ENCODE results near the gene RNF152. TPM values are rescaled to one million over a fixed set of nuclear protein-coding genes. Genes with fewer than 3 reads are reported as not detected.

RNF152 gene
- polyA plus RNA-seq, 1 donor from 2014 or later = 22.9 TPM

- no peaks in the 10 kb centered on the region for H3K36me3 ChIP-seq (ENCODE audit: insufficient read depth, low read length)
- no peak overlapping the region for H3K4me2 ChIP-seq (ENCODE audit: low read length)
- no peaks in the 10 kb centered on the region for H3K9me3 ChIP-seq (ENCODE audit: low read length)
- H3K27ac ChIP-seq (ENCODE audit: low read length) = no peak overlapping the region
- no peaks in the 10 kb centered on the region for H3K9me2 ChIP-seq (ENCODE audit: insufficient read depth, low read length)
- no peak overlapping the region for H3K9ac ChIP-seq (ENCODE audit: low read length)
- no peaks in the 10 kb centered on the region for H3K27me3 ChIP-seq (ENCODE audit: insufficient read depth, low read depth, low read length)
- H4K20me1 ChIP-seq (ENCODE audit: insufficient read depth) = no peaks in the 10 kb centered on the region
- TF ChIP-seq CTCF (IDR thresholded peaks at IDR 0.05; ENCODE audit: poor library complexity, severe bottlenecking) = no peak
- no peak for TF ChIP-seq EZH2 (IDR thresholded peaks at IDR 0.05; ENCODE audit: borderline replicate concordance, insufficient read depth, low read length, poor library complexity, severe bottlenecking)
- no peak for TF ChIP-seq SMC3 (conservative IDR thresholded peaks at IDR 0.05; ENCODE audit: poor library complexity)
- no peak for TF ChIP-seq REST (IDR thresholded peaks at IDR 0.05; ENCODE audit: borderline replicate concordance)
- TF ChIP-seq MXI1 (conservative IDR thresholded peaks at IDR 0.05; ENCODE audit: poor library complexity, severe bottlenecking) = no peak
- TF ChIP-seq TAF1 (IDR thresholded peaks at IDR 0.05; ENCODE audit: low read depth) = no peak
- no peak for TF ChIP-seq POLR2AphosphoS5 (IDR thresholded peaks at IDR 0.05)
- no peak for TF ChIP-seq RAD21 (conservative IDR thresholded peaks at IDR 0.05)
- no peaks in the 10 kb centered on the region for H3F3A ChIP-seq (ENCODE audit: insufficient read depth, low read length, poor library complexity, severe bottlenecking)
- no peak overlapping the region for H2AFZ ChIP-seq (ENCODE audit: low read depth, low read length)
- peaks cover 3% of the 10 kb centered on the region for H3K79me2 ChIP-seq (replicated peaks; ENCODE audit: insufficient read depth, low read length)
- no peak overlapping the region for H3K4me3 ChIP-seq (ENCODE audit: low read length)
Measured at GRCh38 chr18:61833978-61834377, 58.8 kb downstream of the RNF152 start.

- TF ChIP-seq MXI1 (conservative IDR thresholded peaks at IDR 0.05; ENCODE audit: poor library complexity, severe bottlenecking) = no peak
- TF ChIP-seq EP300 (conservative IDR thresholded peaks at IDR 0.05; ENCODE audit: poor library complexity, severe bottlenecking) = no peak
- no peak for TF ChIP-seq EZH2 (IDR thresholded peaks at IDR 0.05; ENCODE audit: borderline replicate concordance, insufficient read depth, low read length, poor library complexity, severe bottlenecking)
- TF ChIP-seq RAD21 (conservative IDR thresholded peaks at IDR 0.05) = no peak
- no peak for TF ChIP-seq CTCF (IDR thresholded peaks at IDR 0.05; ENCODE audit: poor library complexity, severe bottlenecking)
- no peak for TF ChIP-seq REST (IDR thresholded peaks at IDR 0.05; ENCODE audit: borderline replicate concordance)
- TF ChIP-seq POLR2AphosphoS5 (IDR thresholded peaks at IDR 0.05) = no peak
- TF ChIP-seq TAF1 (IDR thresholded peaks at IDR 0.05; ENCODE audit: low read depth) = no peak
- TF ChIP-seq SMC3 (conservative IDR thresholded peaks at IDR 0.05; ENCODE audit: poor library complexity) = no peak
- Histone ChIP-seq H2AFZ (ENCODE audit: low read depth, low read length) (no peak overlapping the region), H3K4me2 (ENCODE audit: low read length) (no peak overlapping the region), H3K36me3 (ENCODE audit: insufficient read depth, low read length) (no peaks in the 10 kb centered on the region), H3K9ac (ENCODE audit: low read length) (no peak overlapping the region), H3K27ac (ENCODE audit: low read length) (no peak overlapping the region), H3F3A (ENCODE audit: insufficient read depth, low read length, poor library complexity, severe bottlenecking) (no peaks in the 10 kb centered on the region), H3K79me2 (replicated peaks; ENCODE audit: insufficient read depth, low read length) (peaks cover 3% of the 10 kb centered on the region), H3K4me3 (ENCODE audit: low read length) (no peak overlapping the region), H3K9me3 (ENCODE audit: low read length) (no peaks in the 10 kb centered on the region), H4K20me1 (ENCODE audit: insufficient read depth) (no peaks in the 10 kb centered on the region), H3K9me2 (ENCODE audit: insufficient read depth, low read length) (no peaks in the 10 kb centered on the region), H3K27me3 (ENCODE audit: insufficient read depth, low read depth, low read length) (no peaks in the 10 kb centered on the region)
Measured at GRCh38 chr18:61833387-61833786, 59.4 kb downstream of the RNF152 start.
